ENCODE results near the gene CD180.

CD180 gene

DNA sequence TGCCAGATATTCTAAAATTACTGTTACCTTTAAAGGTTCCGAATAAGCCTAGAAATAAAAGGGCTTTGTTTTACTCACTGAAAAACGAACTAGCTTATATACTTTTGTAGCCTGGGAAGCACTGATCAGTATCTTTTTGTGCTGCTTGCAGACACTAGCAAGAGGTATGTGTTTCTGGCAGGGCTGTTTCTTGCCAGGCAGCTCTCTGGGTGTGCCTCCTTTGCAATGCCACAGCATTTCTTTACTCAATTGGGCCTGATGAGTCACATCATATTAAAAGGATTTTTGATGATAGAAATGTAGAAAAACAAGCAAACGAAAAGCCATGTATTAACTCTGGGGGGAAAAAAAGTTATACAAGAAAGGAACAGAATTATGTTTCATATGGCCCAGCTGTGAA lies 35.6 kb downstream of the CD180 start:
- DNase-seq, result peak; percentile 56

DNA sequence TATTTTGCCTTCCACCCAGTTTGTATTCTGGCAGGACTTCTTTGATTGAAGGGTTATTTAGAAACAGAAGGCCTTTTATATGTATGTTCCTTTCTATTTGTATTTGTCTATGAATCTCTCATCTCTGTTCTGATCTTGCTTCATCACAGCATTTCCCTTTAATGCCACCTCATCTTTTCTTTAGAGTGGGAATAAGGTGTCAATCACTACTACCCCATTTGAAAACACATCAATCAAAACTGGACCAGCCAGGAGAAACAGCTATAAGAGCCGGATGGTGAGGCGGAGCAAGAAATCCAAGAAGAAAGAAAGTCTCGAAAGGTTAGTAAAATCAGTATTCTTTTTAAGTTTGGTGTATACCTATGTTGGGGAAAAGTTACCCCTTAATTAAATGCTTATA lies 36.3 kb downstream of the CD180 start:
- no peak for DNase-seq

DNA sequence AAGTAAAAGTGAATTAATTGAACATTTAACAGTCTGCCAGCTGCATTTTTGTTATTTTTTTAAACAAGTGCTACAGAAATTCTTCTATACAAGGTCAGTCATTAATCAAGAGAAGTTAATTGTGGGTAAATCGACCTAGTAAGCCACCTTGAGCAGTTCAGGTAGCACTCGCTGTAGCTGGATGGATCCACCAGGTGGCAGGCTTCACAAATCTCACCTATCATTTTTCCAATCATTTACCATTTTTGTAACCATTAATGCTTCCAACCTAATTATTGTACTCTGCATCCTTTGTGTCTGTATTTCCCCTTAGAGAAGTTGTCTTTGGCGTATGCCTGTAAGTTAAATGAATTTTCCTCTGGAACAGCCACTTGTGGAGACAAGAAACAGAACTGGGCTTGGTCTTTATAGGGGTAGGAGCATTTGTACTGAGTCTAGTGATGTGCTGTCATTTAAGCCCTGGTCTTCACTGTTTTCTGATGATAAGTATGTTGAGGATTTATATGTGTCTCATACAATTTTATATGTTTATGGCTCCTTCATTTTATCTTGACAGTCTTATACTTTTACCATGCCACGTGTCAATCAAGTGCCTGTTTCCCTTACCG lies 39.5 kb downstream of the CD180 start:
- DNase-seq, result peak; percentile 20

DNA sequence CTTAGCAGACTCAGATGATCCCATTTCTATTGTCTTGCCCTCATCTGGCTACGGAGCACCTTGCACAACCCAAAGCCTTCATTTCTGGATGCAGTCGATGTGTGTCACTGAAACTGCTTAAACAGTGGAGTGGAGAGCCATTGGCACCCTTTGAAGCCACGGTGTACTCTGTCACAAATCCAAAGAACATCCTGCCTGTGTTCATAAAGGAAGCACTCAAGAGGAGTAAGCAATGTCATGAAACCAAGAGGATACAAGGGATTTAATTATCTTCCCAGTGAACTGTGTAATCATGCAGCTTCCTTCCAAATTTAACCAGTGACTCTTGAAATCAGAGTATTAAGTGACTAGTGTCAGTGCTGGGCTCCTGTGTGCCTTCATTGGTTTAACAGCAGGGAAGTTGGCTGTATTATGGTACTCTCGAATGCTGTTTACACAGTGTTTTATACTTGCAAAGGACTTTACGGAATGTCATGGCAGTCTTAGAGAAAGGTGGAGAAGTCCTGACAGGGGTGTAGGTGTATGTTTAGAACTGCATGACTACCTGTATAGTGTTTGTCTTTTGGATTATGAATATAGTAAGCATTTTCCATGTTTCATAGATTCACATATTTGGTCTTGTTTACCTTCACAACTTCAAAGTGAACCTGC lies 41.9 kb downstream of the CD180 start:
- no peak for DNase-seq

DNA sequence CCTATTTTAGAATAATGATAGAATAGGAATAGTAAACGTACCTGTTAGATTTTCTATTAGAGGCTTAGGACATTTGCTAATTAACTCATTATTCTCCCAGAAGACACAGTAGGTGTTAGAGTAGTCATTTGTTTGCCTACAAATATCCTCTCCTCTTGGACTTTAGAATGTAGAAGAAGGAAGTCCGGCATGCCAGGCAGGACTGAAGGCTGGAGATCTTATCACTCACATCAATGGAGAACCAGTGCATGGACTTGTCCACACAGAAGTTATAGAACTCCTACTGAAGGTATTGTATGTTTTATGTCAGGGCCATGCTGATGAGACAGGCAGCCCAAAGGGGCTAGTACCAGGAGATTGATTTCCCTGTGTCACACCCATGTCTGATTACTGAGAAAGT lies 43.3 kb downstream of the CD180 start:
- DNase-seq, result no peak

DNA sequence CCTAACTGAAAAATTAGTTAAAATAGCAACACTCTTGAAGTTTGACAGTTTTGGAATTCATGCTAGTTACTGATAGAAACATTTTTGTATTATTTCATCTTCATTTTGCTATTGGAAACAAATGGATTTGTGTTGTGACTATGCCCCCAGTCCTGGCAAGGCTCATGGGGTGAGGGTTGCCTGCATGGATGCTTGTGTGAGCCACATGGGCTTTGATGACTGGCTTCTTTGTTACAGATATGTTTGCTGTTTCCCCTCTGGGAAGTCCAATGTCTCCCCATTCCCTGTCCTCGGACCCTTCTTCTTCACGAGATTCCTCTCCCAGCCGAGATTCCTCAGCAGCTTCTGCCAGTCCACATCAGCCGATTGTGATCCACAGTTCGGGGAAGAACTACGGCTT lies 44.2 kb downstream of the CD180 start:
- DNase-seq, result no peak

DNA sequence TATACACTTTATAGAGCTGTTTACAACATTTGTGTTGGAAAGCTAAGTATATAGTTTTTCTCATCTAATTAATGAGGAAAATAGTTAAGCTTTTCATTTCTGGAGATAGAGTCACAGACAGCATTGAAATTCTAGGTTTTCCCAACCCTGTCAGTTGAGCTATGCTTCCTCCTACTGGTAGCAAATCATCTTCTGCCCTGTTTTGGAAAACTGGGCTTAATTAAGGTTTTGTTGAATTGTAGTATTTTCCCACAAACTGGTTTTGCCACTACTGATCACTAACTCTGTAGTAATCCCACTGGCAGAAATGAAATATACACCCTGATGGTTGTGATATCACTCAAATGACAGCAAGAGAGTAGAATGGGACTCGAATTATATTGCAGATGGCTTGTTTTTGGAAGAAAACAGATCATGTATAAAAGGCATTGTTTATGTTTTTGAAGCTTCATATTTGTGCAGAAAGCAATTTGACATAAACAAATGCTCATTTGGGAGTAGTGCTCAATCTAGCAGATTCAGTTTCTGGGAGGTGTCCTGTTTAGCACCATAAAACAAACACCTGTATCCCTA lies 46.6 kb downstream of the CD180 start:
- DNase-seq, result peak; percentile 28

DNA sequence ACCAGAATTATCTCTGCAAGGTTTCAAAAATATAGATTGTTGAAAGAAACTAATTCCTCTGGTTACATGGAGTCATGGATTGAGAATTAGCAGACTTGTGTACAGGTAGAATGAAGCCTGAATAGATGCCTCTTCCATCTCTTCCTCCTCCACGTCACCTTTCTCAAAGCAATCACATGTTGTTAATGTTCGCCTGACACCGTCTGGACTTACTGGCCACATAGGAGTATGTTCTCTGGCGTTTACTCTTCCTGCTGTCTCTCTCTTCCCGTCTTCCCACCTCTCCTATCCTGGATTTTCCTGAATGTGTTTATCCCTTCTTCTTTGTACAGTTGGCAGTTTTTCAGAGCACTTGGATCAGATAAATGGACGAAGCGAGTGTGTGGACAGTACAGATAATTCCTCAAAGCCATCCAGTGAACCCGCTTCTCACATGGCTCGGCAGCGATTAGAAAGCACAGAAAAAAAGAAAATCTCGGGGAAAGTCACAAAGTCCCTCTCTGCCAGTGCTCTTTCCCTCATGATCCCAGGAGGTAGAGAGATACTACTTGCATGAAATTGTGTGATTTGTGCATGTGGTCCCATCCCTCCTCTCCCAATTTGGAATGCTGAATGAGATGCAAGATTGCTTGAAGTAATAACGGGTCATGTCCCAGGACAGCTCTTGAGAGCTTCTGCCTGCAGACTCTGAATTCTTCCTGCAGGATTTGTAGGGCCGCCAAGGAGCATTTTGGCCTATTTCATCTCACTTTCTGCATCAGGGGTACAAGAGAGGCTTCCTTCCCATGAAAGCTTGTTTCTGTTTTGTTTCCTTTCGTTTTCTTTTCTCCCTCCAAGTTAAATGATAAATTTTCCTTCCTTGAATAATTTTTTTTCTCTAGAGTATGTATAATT lies 47.3 kb downstream of the CD180 start:
- no peak for DNase-seq

DNA sequence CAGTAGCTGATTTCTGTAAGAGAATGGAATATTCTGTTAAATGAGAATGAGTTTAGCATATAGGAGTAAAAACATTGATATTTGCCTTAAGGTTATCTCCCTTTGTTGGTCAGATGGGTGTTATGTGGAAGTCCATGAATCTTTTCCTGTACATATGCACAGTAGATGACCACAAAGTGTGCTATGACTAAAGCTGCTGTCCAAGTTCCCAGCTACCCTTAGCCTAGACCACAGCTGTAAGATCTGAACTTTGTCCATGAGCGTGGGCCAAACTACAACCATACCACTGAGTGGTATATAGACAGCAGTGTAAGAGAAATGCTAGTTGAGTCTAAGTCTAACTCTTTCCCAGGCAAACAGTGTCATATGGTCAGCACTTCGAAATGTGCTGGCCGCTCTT lies 48.8 kb downstream of the CD180 start:
- DNase-seq, result no peak

DNA sequence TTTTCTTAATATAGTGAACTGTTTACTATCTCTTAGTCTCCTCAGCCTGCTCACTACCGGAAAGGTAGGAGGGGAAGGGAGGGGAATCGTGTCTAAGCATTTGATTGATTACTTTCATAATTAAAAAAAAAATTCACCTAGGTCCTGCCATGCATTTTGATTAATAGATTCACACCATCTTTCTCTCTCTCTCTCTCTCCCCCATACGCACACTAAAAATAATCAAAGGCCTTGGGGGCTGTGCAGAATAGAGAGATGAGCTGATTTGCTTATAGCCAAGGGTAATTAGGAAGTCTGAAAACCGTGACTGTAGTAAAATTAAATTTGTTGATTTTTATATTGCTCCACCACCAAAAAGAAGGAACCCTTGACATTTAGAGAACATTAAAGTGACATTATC lies 49.6 kb downstream of the CD180 start:
- no peak for DNase-seq

DNA sequence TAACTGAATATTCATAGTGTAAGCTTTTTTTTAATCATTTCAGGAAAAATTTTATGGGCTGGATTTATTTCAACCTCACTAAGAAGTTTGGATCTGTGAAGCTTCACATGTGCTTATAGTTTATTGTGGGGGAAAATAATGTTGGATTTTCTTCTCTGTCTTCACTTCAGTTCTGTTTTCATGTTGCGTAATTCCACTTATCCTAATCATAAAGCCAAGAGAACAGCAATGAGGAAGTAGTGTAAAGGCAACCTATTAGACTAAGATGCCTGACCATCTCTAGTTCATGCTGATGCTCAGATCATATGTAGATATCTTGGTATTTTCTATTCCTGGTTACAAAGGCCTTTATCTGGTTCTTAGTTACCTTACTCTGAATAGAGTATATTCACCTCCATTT lies 50.0 kb downstream of the CD180 start:
- no peak for DNase-seq

DNA sequence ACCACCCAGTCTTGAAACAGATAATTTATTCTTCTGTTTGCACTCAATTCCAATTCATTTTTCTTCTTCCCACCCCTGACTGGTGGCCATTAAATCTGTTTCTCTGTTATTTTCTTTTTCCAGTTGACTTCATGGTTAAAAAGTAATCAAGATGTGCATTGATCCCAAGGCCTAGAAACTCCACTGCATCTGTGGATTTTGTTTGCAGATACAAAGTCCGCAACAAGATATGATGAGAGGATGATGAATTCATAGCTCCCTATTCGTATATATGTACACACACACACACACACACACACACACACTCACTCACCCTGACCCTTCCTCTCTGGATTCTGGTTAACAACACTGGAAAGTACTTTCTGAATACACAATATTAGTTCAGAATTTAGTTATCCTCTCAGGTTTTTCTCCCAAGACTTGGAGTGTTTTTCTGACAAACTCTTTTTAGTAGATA lies 52.4 kb downstream of the CD180 start:
- no peak for DNase-seq

DNA sequence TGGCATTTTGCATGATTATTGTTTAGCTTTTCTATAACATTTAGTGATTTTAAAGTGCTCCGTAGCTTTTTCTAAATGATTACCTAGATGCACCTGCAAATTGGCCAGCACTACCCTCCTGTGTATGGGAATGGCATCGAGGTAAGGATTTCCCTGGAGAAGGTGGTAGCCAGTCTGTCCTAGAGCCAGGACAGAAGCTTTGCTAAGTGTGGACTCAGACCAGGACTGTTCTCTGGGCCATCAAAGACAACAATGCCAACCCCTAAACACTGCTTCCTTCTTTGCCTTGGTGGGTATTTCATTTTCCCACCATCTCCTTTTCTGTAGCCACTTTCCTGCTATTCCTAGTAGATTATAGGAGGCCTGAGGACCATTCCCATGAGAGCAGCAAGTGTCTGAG lies 53.0 kb downstream of the CD180 start:
- no peak for DNase-seq

DNA sequence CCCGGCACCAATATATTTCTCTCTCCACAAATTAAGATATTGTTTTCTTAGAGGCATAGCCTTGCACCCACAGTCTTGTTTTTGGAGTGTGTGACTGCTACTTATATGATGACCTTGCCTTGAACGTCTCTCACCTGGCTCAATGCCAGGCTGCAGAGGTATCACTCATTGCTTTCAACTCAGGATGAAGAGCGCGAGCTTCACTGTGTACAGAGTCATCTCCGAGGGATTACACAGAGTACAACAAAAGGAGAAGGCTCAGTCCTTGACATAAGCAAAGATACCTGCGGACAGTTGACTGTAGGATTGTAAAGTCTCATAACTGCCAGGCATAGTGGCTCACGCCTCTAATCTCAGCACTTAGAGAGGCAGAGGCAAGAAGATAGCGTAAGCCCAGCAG lies 53.8 kb downstream of the CD180 start:
- DNase-seq, result no peak

DNA sequence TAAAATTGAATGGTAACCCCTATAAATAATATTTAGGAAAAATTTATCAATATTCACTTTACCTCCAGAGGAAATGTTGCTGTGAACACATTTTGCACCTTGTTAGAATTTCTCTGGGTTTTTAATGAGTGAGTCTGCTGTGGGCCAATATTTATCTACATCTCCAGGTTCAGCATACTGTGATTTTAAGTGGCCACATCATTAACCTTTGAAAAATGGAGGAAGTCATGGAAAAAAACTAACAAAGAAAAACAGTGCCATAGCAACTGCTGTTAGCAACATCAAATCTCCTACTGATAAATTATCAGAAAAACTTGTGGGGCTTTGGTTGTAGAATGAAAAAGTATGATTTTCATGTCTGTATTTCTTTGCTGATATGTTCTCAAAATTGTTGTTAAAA lies 55.0 kb downstream of the CD180 start:
- no peak for DNase-seq

DNA sequence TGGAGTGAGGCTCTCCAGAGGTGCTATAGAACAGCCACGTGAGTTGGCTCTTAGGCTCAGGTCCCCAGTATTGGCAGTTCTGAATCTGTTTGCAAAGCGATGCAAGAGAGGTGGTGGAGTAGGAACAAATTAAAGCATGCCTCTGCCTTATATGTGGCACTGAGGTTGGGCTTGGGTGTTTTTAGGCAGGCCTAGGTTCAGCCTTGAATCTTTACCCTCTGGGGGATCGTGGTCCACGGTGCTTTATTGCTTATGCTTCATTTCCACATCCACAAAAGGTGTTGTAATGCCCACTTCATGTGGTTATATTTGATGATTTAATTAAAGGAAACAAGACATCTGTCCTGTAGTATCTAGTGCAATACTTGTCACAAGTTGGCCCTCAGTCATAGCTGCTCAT lies 56.2 kb downstream of the CD180 start:
- DNase-seq, result no peak

DNA sequence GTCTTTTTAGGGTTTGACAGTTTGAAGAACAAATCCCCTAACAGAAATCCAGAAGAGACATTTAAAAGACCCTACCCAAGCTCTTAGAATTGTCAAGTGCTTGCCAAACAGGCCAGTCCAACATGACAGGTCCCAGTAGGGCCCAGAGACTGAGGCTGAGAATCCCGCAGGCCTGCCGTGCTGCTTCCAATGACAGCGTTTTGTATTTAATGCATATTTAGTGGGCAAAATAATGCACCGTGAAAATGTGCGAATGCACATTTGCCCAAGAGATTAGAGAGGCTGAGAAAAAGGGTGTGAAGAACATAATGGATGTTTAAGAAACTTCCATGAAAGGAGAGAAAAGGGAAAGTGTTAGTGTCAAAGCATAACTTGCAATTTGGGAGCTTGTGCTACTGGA lies 57.6 kb downstream of the CD180 start:
- DNase-seq, result no peak

DNA sequence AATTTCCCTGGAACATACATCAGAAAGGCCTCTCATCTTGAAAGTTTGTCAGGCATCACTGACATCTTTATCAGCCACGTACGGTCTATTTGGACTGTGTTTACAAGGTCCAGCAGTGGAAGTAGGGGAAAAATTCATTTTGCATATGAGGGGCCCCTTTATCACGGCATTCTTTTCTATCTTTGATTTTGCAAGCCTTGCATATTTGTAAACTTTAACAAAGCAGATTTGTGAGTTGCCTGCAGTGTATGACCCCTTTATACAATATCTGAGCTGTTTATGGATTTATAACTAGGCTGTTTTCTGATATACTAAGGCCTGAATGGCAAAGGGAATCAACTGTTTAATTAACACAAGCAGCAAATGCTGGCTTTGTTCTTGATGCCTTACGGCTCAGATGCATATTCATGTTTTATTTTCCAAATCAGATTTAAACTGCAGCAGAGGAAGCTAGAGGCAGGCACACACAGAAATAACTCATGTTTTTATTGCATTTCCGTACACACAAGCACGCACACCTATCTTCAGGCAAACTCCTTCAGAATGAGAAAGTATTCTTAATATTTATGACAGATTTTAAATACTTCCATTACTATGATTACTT lies 61.1 kb downstream of the CD180 start:
- DNase-seq, result no peak

DNA sequence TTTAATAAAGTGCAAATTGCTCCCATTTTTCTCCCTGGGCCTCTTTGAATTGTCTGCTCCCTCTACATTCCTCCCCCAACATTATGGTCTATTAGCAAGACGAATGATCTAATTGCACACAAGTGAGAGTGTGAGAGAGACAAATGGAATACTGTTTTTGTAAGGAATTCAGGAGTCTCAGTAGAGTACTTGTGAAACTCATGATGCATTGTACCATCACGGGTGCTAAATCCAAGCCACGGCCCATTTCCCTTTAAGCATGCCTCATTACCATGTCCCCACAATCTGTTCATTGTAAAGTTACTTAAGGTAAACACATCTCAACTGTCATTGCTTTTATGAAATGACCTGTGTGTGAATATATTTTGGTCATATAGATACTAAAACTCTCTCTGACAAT lies 62.8 kb downstream of the CD180 start:
- DNase-seq, result no peak

DNA sequence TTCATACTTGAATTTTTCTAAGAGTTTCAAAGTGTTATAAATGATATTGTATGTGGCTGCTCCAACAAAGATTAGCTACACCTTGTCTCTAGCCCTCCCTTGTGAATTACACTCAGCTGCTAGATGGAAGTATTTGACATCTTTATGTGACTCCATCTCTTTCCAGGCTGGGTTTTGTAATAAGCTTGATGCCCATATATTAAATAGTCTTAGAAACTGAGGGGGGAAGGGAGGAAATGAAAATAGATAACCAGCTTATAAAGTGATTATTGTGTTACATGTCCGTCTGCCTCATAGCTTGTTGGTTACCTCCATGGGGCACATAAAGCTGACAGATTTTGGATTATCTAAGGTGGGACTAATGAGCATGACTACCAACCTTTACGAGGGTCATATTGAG lies 63.4 kb downstream of the CD180 start:
- DNase-seq, result no peak

DNA sequence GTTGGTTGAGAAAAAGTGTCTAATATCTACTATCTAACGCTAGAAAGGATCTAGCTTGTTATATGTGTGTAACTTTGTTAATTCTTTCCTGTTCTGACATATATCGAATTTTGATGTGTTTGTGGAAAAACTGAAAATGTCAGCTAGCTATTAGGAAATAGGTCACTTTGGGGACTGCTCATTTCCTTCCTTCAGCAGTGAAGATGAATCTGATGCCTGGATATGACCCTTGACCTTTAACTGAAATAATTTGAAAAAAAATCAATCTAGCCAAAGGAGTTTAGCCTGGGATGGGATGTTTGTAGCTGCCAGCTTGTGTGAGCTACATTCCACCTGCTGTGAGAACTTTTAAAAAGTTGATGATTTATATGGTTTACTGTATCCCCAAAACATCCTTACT lies 66.8 kb downstream of the CD180 start:
- no peak for DNase-seq
